A549 (cell line): ENCODE measurements around the gene ALG12. TPM values are rescaled to one million over a fixed set of nuclear protein-coding genes. Genes with fewer than 3 reads are reported as not detected.
A peak's percentile ranks its signal among the peaks of the same experiment; 100 is the strongest.

Experiments used
- ATAC-seq, 2 experiments: fragments of 200-7000 bp in 1 of 2; fragments of >200 bp in 1 of 2; cut with Nextera tagmentation in 1 of 2; cut with Tn5 transposase in 1 of 2; 3 replicates each; pipeline versions ENCODE4 v1.8.0 to v1.9.1; 2018 to 2020; ENCODE audit warnings: mild to moderate bottlenecking in 1 of 2, moderate library complexity in 1 of 2
- CTCF ChIA-PET: fragments of 300-600 bp; sonication (Branson Sonifier 250); formaldehyde crosslinking; extraction: SDS; loops from one replicate; lab custom pipeline; 2021; ENCODE audit warnings: antibody characterized with exemption, inconsistent platforms; lab: Yijun Ruan, JAX
- POLR2A ChIA-PET: fragments of 350-600 bp; formaldehyde crosslinking; extraction: SDS; loops from one replicate; lab custom pipeline; 2021; ENCODE audit warnings: antibody characterized with exemption, inconsistent platforms; lab: Yijun Ruan, JAX
- DNase-seq, 2 experiments: peaks; one replicate each; pipeline versions ENCODE4 v3.0.0 to v3.0.0-alpha.2; 2011 to 2016; ENCODE audit warnings: low read depth in 1 of 2, low spot score in 1 of 2
- FAIRE-seq: peaks from 2 replicates; lab custom pipeline; 2011; peaks lifted over from hg19 to GRCh38; lab: Jason Lieb, UNC
- H3K27ac ChIP-seq, 2 experiments: fragments of >200 bp; sonication (Bioruptor Twin); formaldehyde crosslinking; 3 replicates each; pipeline ENCODE4 v1.5.1; 2016 to 2017
- H3K4me1 ChIP-seq: fragments of >200 bp; sonication (Bioruptor Twin); formaldehyde crosslinking; 3 replicates; pipeline ENCODE4 v1.6.1; 2016
- H3K4me2 ChIP-seq: fragments of >200 bp; sonication (Bioruptor Twin); formaldehyde crosslinking; 3 replicates; pipeline ENCODE4 v1.6.1; 2016
- H3K4me3 ChIP-seq: fragments of >200 bp; sonication (Bioruptor Twin); formaldehyde crosslinking; 3 replicates; pipeline ENCODE4 v1.5.1; 2016
- H3K9me3 ChIP-seq: fragments of >200 bp; sonication (Bioruptor Twin); formaldehyde crosslinking; 3 replicates; pipeline ENCODE4 v1.6.1; 2016
- BHLHE40 ChIP-seq: IDR thresholded peaks from 2 replicates; pipeline ENCODE4 v1.6.1; 2012; ENCODE audit warnings: low read depth, low read length, inconsistent platforms
- CBX2 ChIP-seq: fragments of 200-600 bp; sonication (generic); IDR thresholded peaks from 2 replicates; pipeline ENCODE4 v1.6.1; 2016; ENCODE audit warnings: low read depth, mild to moderate bottlenecking, borderline replicate concordance
- GATA3 ChIP-seq: IDR thresholded peaks from 2 replicates; pipeline ENCODE4 v1.6.1; 2012; ENCODE audit warnings: borderline replicate concordance
- HEYL ChIP-seq: fragments of 250-450 bp; sonication (Bioruptor Pico); IDR thresholded peaks from 2 replicates; pipeline ENCODE4 v1.8.0; 2021; ENCODE audit warnings: mild to moderate bottlenecking, moderate library complexity
- HOXB5 ChIP-seq: fragments of 250-450 bp; sonication (Bioruptor Pico); IDR thresholded peaks from 2 replicates; pipeline ENCODE4 v1.5.0; 2020; ENCODE audit warnings: mild to moderate bottlenecking, moderate library complexity
- JUN ChIP-seq, 2 experiments: fragments of >200 bp; sonication (Bioruptor Twin); formaldehyde crosslinking; IDR thresholded peaks; 2 replicates in 1 of 2; 3 replicates in 1 of 2; pipeline ENCODE4 v1.6.1; 2016 to 2017
- KDM1A ChIP-seq: fragments of 200-600 bp; sonication (generic); IDR thresholded peaks from 2 replicates; pipeline ENCODE4 v1.6.1; 2016; ENCODE audit warnings: low read depth, mild to moderate bottlenecking
- MAFK ChIP-seq: fragments of 450-650 bp; IDR thresholded peaks from 2 replicates; pipeline ENCODE4 v1.6.1; 2014; ENCODE audit not compliant: partially characterized antibody
- MYC ChIP-seq: IDR thresholded peaks from 2 replicates; pipeline ENCODE4 v1.6.1; 2012; ENCODE audit warnings: mild to moderate bottlenecking, inconsistent platforms, low read length, improper control_type of control experiment, borderline replicate concordance
- NFE2L2 ChIP-seq: fragments of 150-350 bp; conservative IDR thresholded peaks from 2 replicates; pipeline ENCODE4 v1.6.1; 2014; ENCODE audit warnings: low read length
- NPAS2 ChIP-seq: fragments of 250-450 bp; sonication (Bioruptor Pico); IDR thresholded peaks from 2 replicates; pipeline ENCODE4 v1.8.0; 2022; ENCODE audit warnings: mild to moderate bottlenecking, moderate library complexity, borderline replicate concordance
- NR3C1 ChIP-seq: fragments of >200 bp; sonication (Bioruptor Twin); formaldehyde crosslinking; IDR thresholded peaks from 3 replicates; pipeline ENCODE4 v1.6.1; 2017
- POLR2A ChIP-seq: IDR thresholded peaks from 2 replicates; pipeline ENCODE4 v1.6.1; 2012; ENCODE audit warnings: mild to moderate bottlenecking, low read length
- RCOR1 ChIP-seq: fragments of 150-350 bp; IDR thresholded peaks from 2 replicates; pipeline ENCODE4 v1.6.1; 2014; ENCODE audit warnings: antibody characterized with exemption, low read length, low read depth
- SMC3 ChIP-seq: fragments of >200 bp; sonication (Bioruptor Twin); formaldehyde crosslinking; IDR thresholded peaks from 3 replicates; pipeline ENCODE4 v1.6.1; 2018; ENCODE audit warnings: inconsistent platforms
- ZC3H11A ChIP-seq: fragments of 450-650 bp; IDR thresholded peaks from 2 replicates; pipeline ENCODE4 v1.6.1; 2014; ENCODE audit warnings: antibody characterized with exemption, mild to moderate bottlenecking
- WGBS: methylation state at CpG from one replicate; pipeline ENCODE4 v1.1.6; 2017; ENCODE audit errors: missing lambda C conversion rate; 5-methylcytosine and 5-hydroxymethylcytosine counted together
- polyA plus RNA-seq, 4 experiments: library from polyadenylated mRNA; depleted of rRNA in 3 of 4; stranded (reverse); fragments of >200 nt; fragmentation: RNase III in 1 of 4; extraction: RNeasy Plus Mini Kit Qiagen cat#74134 plus additional on column Dnase treatment in 1 of 4; gene quantifications; 2 replicates in 3 of 4; 3 replicates in 1 of 4; pipeline ENCODE4 v1.2.3, GENCODE V29; 2011 to 2017
- TF ChIP-seq, protein P1 (sequence below): fragments of 450-650 bp; IDR thresholded peaks from 2 replicates; pipeline ENCODE4 v1.6.1; 2014; ENCODE audit warnings: antibody characterized with exemption
- TF ChIP-seq, protein P2 (sequence below): fragments of 250-450 bp; sonication (Bioruptor Pico); IDR thresholded peaks from 2 replicates; pipeline ENCODE4 v1.5.0; 2020; ENCODE audit warnings: low read depth, mild to moderate bottlenecking, moderate library complexity
- TF ChIP-seq, protein P3 (sequence below): fragments of >200 bp; sonication (Bioruptor Twin); formaldehyde crosslinking; IDR thresholded peaks from 3 replicates; pipeline ENCODE4 v1.6.1; 2016
- TF ChIP-seq, protein P4 (sequence below): fragments of >200 bp; sonication (Bioruptor Twin); formaldehyde crosslinking; IDR thresholded peaks from 2 replicates; pipeline ENCODE4 v1.6.1; 2016

The ALG12 gene
- polyA plus RNA-seq, 2 of the 4 experiments (the other 2 are of a cell fraction), result 4.4 to 7.7 TPM

DNA sequence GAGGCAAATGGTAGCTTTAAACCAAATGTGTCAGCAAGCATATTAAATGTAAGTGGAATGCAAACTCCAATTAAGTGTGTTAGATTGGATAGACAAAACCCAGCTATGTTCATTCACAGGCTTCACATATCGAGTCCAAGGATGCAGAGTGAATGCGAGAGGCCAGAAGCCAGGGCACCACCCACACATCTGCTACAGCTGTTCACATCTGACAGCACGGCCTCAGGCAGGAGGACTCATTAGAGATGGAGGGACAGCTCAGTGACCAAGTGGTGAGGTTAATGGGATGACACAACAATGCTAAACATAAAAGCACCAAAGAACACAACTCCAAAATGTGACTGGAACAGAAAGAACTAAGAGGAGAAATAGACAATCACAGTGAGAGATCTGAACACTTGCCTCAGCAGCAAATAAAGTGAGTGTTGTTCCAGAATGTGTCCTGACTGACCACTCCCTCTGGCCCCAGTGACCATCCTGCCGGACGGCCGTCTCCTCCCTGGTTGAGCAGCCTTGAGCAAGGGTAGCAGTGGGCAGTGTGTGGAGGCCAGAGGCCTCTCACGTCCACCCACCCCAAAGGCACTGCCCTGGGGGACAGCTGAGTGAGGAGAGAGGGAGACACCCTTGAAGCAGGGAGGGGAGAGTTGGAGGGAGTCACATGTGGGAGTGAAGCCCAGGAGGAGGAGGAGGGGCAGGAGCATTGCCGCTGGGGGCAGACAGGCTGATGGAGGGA, 23.8 kb downstream of the ALG12 start:
- CTCF ChIA-PET, result interaction anchor here (0.7 kb wide), 1 partner anchor 136 kb away, joined by 3 read pairs; no protein-coding TSS in a partner anchor

DNA sequence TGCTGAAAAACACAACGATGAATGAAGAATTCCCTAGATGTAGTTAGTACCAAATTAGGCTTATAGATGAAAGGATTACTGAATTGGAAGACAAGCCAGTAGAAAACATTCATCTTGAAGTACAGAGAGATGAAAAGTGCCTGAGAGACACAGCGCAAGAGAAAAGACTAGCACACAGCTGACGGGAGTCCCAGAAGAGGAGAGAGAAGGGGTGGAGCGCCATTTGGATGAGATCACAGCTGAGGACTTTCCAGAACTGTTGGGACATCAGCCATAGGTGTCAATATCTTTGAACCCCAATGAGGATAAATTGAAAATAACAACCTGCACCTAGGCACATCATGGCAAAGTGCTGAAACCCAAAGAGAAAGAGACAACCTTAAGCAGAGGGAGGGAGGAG, 25.2 kb downstream of the ALG12 start:
- no peak for ATAC-seq
- Histone ChIP-seq H3K4me3 (no peak overlapping the region), H3K27ac (no peak overlapping the region), H3K4me1 (no peaks in the 10 kb centered on the region), H3K9me3 (no peaks in the 10 kb centered on the region), H3K4me2 (no peak overlapping the region)
- WGBS, result 65% methylated on average over 4 of the region's 4 CpGs
- TF ChIP-seq, protein P1, sequence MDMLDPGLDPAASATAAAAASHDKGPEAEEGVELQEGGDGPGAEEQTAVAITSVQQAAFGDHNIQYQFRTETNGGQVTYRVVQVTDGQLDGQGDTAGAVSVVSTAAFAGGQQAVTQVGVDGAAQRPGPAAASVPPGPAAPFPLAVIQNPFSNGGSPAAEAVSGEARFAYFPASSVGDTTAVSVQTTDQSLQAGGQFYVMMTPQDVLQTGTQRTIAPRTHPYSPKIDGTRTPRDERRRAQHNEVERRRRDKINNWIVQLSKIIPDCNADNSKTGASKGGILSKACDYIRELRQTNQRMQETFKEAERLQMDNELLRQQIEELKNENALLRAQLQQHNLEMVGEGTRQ, result no peak
- TF ChIP-seq HOXB5 (CRISPR knock-in tag), result no peak
- no peak for TF ChIP-seq POLR2A
- no peak for TF ChIP-seq NPAS2 (CRISPR knock-in tag)
- no peak for TF ChIP-seq BHLHE40
- TF ChIP-seq, protein P2, sequence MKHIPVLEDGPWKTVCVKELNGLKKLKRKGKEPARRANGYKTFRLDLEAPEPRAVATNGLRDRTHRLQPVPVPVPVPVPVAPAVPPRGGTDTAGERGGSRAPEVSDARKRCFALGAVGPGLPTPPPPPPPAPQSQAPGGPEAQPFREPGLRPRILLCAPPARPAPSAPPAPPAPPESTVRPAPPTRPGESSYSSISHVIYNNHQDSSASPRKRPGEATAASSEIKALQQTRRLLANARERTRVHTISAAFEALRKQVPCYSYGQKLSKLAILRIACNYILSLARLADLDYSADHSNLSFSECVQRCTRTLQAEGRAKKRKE (CRISPR knock-in tag), result no peak
- TF ChIP-seq, protein P3, sequence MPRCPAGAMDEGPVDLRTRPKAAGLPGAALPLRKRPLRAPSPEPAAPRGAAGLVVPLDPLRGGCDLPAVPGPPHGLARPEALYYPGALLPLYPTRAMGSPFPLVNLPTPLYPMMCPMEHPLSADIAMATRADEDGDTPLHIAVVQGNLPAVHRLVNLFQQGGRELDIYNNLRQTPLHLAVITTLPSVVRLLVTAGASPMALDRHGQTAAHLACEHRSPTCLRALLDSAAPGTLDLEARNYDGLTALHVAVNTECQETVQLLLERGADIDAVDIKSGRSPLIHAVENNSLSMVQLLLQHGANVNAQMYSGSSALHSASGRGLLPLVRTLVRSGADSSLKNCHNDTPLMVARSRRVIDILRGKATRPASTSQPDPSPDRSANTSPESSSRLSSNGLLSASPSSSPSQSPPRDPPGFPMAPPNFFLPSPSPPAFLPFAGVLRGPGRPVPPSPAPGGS, result no peak
- no peak for TF ChIP-seq SMC3
- no peak for TF ChIP-seq CBX2
- TF ChIP-seq HEYL, result no peak
- TF ChIP-seq JUN (IDR thresholded peaks at IDR 0.05), result no peak
- TF ChIP-seq, protein P4, sequence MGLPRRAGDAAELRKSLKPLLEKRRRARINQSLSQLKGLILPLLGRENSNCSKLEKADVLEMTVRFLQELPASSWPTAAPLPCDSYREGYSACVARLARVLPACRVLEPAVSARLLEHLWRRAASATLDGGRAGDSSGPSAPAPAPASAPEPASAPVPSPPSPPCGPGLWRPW, result no peak
- TF ChIP-seq ZC3H11A, result no peak
- no peak for TF ChIP-seq NR3C1
- no peak for TF ChIP-seq KDM1A
- TF ChIP-seq RCOR1, result no peak
- TF ChIP-seq MAFK, result no peak
- TF ChIP-seq GATA3, result no peak
- FAIRE-seq, result no peak
- CTCF ChIA-PET, result interaction anchor here (1.5 kb wide), 1 partner anchor 38 kb away, joined by 4 read pairs; no protein-coding TSS in a partner anchor
- POLR2A ChIA-PET, result no interaction called here
- DNase-seq, result no peak

More for the DNA sequence above, 23.8 kb downstream of the ALG12 start:
- H3K4me2 ChIP-seq, result no peak overlapping the region
- no peaks in the 10 kb centered on the region for H3K4me1 ChIP-seq
- no peaks in the 10 kb centered on the region for H3K9me3 ChIP-seq
- ATAC-seq (peak in 1 of 2 experiments; percentile 31; a peak in 1 of 6 replicates), DNase-seq (no peak), FAIRE-seq (no peak)
- TF ChIP-seq, protein P1, result no peak
- TF ChIP-seq KDM1A (no peak), HOXB5 (CRISPR knock-in tag) (no peak), HEYL (no peak), MYC (no peak), NFE2L2 (no peak)
- WGBS, result 86% methylated on average over 8 of the region's 8 CpGs
- no peak overlapping the region for H3K27ac ChIP-seq
- POLR2A ChIA-PET, result no interaction called here
- H3K4me3 ChIP-seq, result no peak overlapping the region
